HCT116 (cell line): ENCODE measurements around the gene MPI. TPM values are rescaled to one million over a fixed set of nuclear protein-coding genes. Genes with fewer than 3 reads are reported as not detected.
A peak's percentile ranks its signal among the peaks of the same experiment; 100 is the strongest.

Source experiments
- ATAC-seq: fragments of 200-7000 bp; cut with Tn5 transposase; 2 replicates; pipeline ENCODE4 v1.9.1; 2020; ENCODE audit warnings: mild to moderate bottlenecking, moderate library complexity
- BruUV-seq: library from RNA; stranded (reverse); fragments of 400-500 nt; replicated peaks from 2 replicates; lab custom pipeline; 2021; lab: Mats Ljungman, UMichigan
- CTCF ChIA-PET: fragments of 300-600 bp; sonication (Branson Sonifier 250); formaldehyde crosslinking; loops from one replicate; lab custom pipeline; 2021; ENCODE audit warnings: antibody characterized with exemption; lab: Charles Lee
- POLR2A ChIA-PET: fragments of 300-600, 350-600 bp; sonication (Branson Sonifier 250); formaldehyde crosslinking; loops from one replicate; lab custom pipeline; 2021; ENCODE audit warnings: antibody characterized with exemption; lab: Charles Lee
- RAD21 ChIA-PET, 2 experiments: fragments of 300-600 bp; sonication (Branson Sonifier 250); formaldehyde crosslinking; loops; one replicate each; lab custom pipeline; 2023; ENCODE audit warnings: low total read pairs in 2 of 2; ENCODE audit not compliant: uncharacterized antibody in 2 of 2, unreplicated experiment in 2 of 2, low non-redundant PET in 1 of 2; lab: Charles Lee
- DNase-seq: peaks from one replicate; pipeline ENCODE4 v3.0.0-alpha.2; 2010; ENCODE audit warnings: low read depth, low spot score
- H2AFZ ChIP-seq: fragments of 200-600 bp; shearing (Covaris generic), sonication (generic); 2 replicates; pipeline ENCODE4 v1.6.1; 2017; ENCODE audit warnings: low read depth, mixed run types, mixed read lengths, antibody characterized with exemption, low read length; ENCODE audit not compliant: poor library complexity, severe bottlenecking
- H3K27ac ChIP-seq: 2 replicates; pipeline ENCODE4 v1.5.1; 2012; ENCODE audit warnings: low read depth, low read length
- H3K27me3 ChIP-seq: fragments of 200-600 bp; sonication (generic); 2 replicates; pipeline ENCODE4 v1.6.1; 2016; ENCODE audit warnings: mixed run types, low read length, mixed read lengths; ENCODE audit not compliant: insufficient read depth
- H3K36me3 ChIP-seq, 2 experiments: fragments of 200-500 bp in 1 of 2; fragments of 200-600 bp in 1 of 2; sonication (Bioruptor generic) in 1 of 2; sonication (generic) in 1 of 2; 2 replicates each; pipeline versions ENCODE4 v1.5.1 to v1.6.1; 2014 to 2016; ENCODE audit warnings: low read length in 2 of 2, inconsistent platforms in 1 of 2, mixed read lengths in 1 of 2, mixed run types in 1 of 2; ENCODE audit not compliant: insufficient read depth in 2 of 2, control insufficient read depth in 1 of 2
- H3K4me1 ChIP-seq, 2 experiments: fragments of 200-600 bp in 1 of 2; sonication (generic) in 1 of 2; 2 replicates each; pipeline versions ENCODE4 v1.5.1 to v1.6.1; 2012 to 2017; ENCODE audit warnings: low read length in 2 of 2, inconsistent platforms in 1 of 2, mild to moderate bottlenecking in 1 of 2, mixed read lengths in 1 of 2, mixed run types in 1 of 2, moderate library complexity in 1 of 2; ENCODE audit not compliant: insufficient read depth in 2 of 2, control insufficient read depth in 1 of 2
- H3K4me2 ChIP-seq: fragments of 200-600 bp; sonication (generic); 2 replicates; pipeline ENCODE4 v1.6.1; 2017; ENCODE audit warnings: mixed run types, low read length, mixed read lengths
- H3K4me3 ChIP-seq, 2 experiments: fragments of 200-600 bp in 1 of 2; sonication (generic) in 1 of 2; replicated peaks in 1 of 2; 2 replicates each; pipeline ENCODE4 v1.5.1; 2011 to 2016; ENCODE audit warnings: low read length in 2 of 2, control low read depth in 1 of 2, low read depth in 1 of 2, mild to moderate bottlenecking in 1 of 2, mixed read lengths in 1 of 2, mixed run types in 1 of 2
- H3K79me2 ChIP-seq: fragments of 200-600 bp; sonication (generic); 2 replicates; pipeline ENCODE4 v1.6.1; 2017; ENCODE audit warnings: mild to moderate bottlenecking, mixed run types, low read length, moderate library complexity, mixed read lengths; ENCODE audit not compliant: insufficient read depth
- H3K9ac ChIP-seq: fragments of 200-600 bp; sonication (generic); 2 replicates; pipeline ENCODE4 v1.6.1; 2016; ENCODE audit warnings: low read length, mixed read lengths
- H3K9me2 ChIP-seq: fragments of 200-600 bp; sonication (generic), shearing (Covaris generic); 2 replicates; pipeline ENCODE4 v1.6.1; 2017; ENCODE audit warnings: mixed run types, mild to moderate bottlenecking, moderate library complexity; ENCODE audit not compliant: insufficient read depth
- H3K9me3 ChIP-seq, 2 experiments: fragments of 200-500 bp in 1 of 2; fragments of 200-600 bp in 1 of 2; sonication (Bioruptor generic) in 1 of 2; sonication (generic) in 1 of 2; 2 replicates each; pipeline ENCODE4 v1.6.1; 2014 to 2017; ENCODE audit warnings: low read length in 2 of 2, mixed read lengths in 2 of 2, inconsistent platforms in 1 of 2, low read depth in 1 of 2, mild to moderate bottlenecking in 1 of 2, mixed run types in 1 of 2, moderate library complexity in 1 of 2; ENCODE audit not compliant: control insufficient read depth in 1 of 2, insufficient read depth in 1 of 2
- H4K20me1 ChIP-seq: fragments of 200-600 bp; sonication (generic), shearing (Covaris generic); 2 replicates; pipeline ENCODE4 v1.6.1; 2017; ENCODE audit warnings: mixed run types, mild to moderate bottlenecking, moderate library complexity; ENCODE audit not compliant: insufficient read depth
- ATF3 ChIP-seq: IDR thresholded peaks from 2 replicates; pipeline ENCODE4 v1.6.1; 2012
- CBX3 ChIP-seq: IDR thresholded peaks from 2 replicates; pipeline ENCODE4 v1.6.1; 2012; ENCODE audit warnings: low read depth
- CEBPB ChIP-seq: IDR thresholded peaks from 2 replicates; pipeline ENCODE4 v1.6.1; 2012; ENCODE audit warnings: low read depth
- EGR1 ChIP-seq: IDR thresholded peaks from 2 replicates; pipeline ENCODE4 v1.6.1; 2012; ENCODE audit warnings: low read depth
- EZH2 ChIP-seq: fragments of 200-600 bp; sonication (generic); IDR thresholded peaks from 2 replicates; pipeline ENCODE4 v1.6.1; 2017; ENCODE audit warnings: antibody characterized with exemption, mixed run types
- FOSL1 ChIP-seq: IDR thresholded peaks from 2 replicates; pipeline ENCODE4 v1.6.1; 2012; ENCODE audit warnings: low read depth
- POLR2A ChIP-seq: IDR thresholded peaks from 2 replicates; pipeline ENCODE4 v1.7.0; 2011; ENCODE audit warnings: borderline replicate concordance; ENCODE audit not compliant: insufficient read depth, insufficient read length; ENCODE audit errors: extremely low read depth
- POLR2AphosphoS5 ChIP-seq: IDR thresholded peaks from 2 replicates; pipeline ENCODE4 v1.6.1; 2011; ENCODE audit warnings: mild to moderate bottlenecking, low read depth, low read length, moderate library complexity
- RAD21 ChIP-seq: IDR thresholded peaks from 2 replicates; pipeline ENCODE4 v1.6.1; 2012; ENCODE audit warnings: low read depth, mild to moderate bottlenecking
- SIN3A ChIP-seq: IDR thresholded peaks from 2 replicates; pipeline ENCODE4 v1.6.1; 2012; ENCODE audit warnings: low read depth
- SP1 ChIP-seq: IDR thresholded peaks from 2 replicates; pipeline ENCODE4 v1.6.1; 2012; ENCODE audit warnings: low read depth
- TCF7L2 ChIP-seq: IDR thresholded peaks from 2 replicates; pipeline ENCODE4 v1.7.0; 2011; ENCODE audit warnings: borderline replicate concordance, inconsistent platforms; ENCODE audit not compliant: insufficient read depth, insufficient read length; ENCODE audit errors: extremely low read depth
- ZFX ChIP-seq: fragments of 450-650 bp; IDR thresholded peaks from 2 replicates; pipeline ENCODE4 v1.6.1; 2017
- ZNF274 ChIP-seq: fragments of 200-500 bp; sonication (Bioruptor generic); IDR thresholded peaks from 2 replicates; pipeline ENCODE4 v1.6.1; 2014; ENCODE audit warnings: mild to moderate bottlenecking, low read depth, low read length, inconsistent platforms
- intact Hi-C: fragments of 100-400 bp; cut with micrococcal nuclease; formaldehyde crosslinking; loops from 2 replicates; pipeline ENCODE4 v1.10.0; 2022
- total RNA-seq: library from RNA; stranded (reverse); gene quantifications from one replicate; pipeline ENCODE4 v1.2.1, GENCODE V29; 2021; ENCODE audit not compliant: unreplicated experiment

Gene MPI
- total RNA-seq, 1 experiment from 2014 or later = 49.7 TPM

- ATAC-seq (no peak), DNase-seq (no peak)
- TF ChIP-seq EZH2 = no peak
- TF ChIP-seq ZFX = no peak
- no peak for TF ChIP-seq CBX3
- no peak for TF ChIP-seq SP1
- TF ChIP-seq SIN3A = no peak
- no peak for TF ChIP-seq CEBPB
- no peak for TF ChIP-seq TCF7L2
- no peak for TF ChIP-seq EGR1
- no peak for TF ChIP-seq FOSL1
- TF ChIP-seq RAD21 = no peak
- no peak for TF ChIP-seq ATF3
- no peak for TF ChIP-seq POLR2A
- no peak for TF ChIP-seq POLR2AphosphoS5
- TF ChIP-seq ZNF274 = no peak
- Histone ChIP-seq H3K27me3 (no peaks in the 10 kb centered on the region), H3K27ac (no peak overlapping the region), H3K9me3 (no peaks in the 10 kb centered on the region), H3K9ac (no peak overlapping the region), H3K36me3 (peaks cover 5 to 23% of the 10 kb centered on the region in 2 experiments; a peak in 2 of 4 replicates), H4K20me1 (no peaks in the 10 kb centered on the region), H3K9me2 (no peaks in the 10 kb centered on the region), H2AFZ (no peak overlapping the region), H3K4me3 (no peak overlapping the region), H3K79me2 (peaks cover 16% of the 10 kb centered on the region; the same call in 1 of the 2 replicates), H3K4me2 (0 out of 2 replicates have a peak overlapping the region, but pooled peaks have one; percentile 86), H3K4me1 (peaks cover 11 to 42% of the 10 kb centered on the region in 2 experiments; a peak in 3 of 4 replicates)
- ChIA-PET RAD21 (no interaction called here), CTCF (no interaction called here), POLR2A (interaction anchor here (0.7 kb wide), 1 partner anchor 17 kb away, joined by 6 read pairs; no protein-coding TSS in a partner anchor)
- BruUV-seq = no TSS peak
- intact Hi-C loops = no loop called here
Measured at GRCh38 chr15:74891469-74891868, 1.6 kb downstream of the MPI start.
